WI38 (cell line): ENCODE measurements around the gene RPS15A.
A peak's percentile ranks its signal among the peaks of the same experiment; 100 is the strongest.

ENCODE experiments used
- H3K4me3 ChIP-seq: 2 replicates; pipeline ENCODE4 v1.5.1; 2011; ENCODE audit warnings: low read depth, mild to moderate bottlenecking, control low read depth, low read length
- CTCF ChIP-seq: IDR thresholded peaks from 2 replicates; pipeline ENCODE4 v1.5.1; 2012; ENCODE audit warnings: low read depth, mild to moderate bottlenecking, control low read depth, low read length

The RPS15A gene

GRCh38 chr16:18803569-18804462 lies 13.7 kb upstream of the RPS15A start:
- TF ChIP-seq CTCF, result no peak
- H3K4me3 ChIP-seq, result no peak overlapping the region

GRCh38 chr16:18802767-18803343 lies 12.7 kb upstream of the RPS15A start:
- TF ChIP-seq CTCF, result no peak
- no peak overlapping the region for H3K4me3 ChIP-seq

- peak within 1 kb of the TSS; percentile 91 for H3K4me3 ChIP-seq
- peak; percentile 79 for TF ChIP-seq CTCF
Measured at GRCh38 chr16:18801145-18801972, 11.2 kb upstream of the RPS15A start, which contains the start of gene ARL6IP1. Gene ARL6IP1, minus strand, starts transcription at chr16:18801549. Its CDS starts 83 bp downstream, at chr16:18801466.

GRCh38 chr16:18800775-18801144 lies 10.6 kb upstream of the RPS15A start:
- no peak for TF ChIP-seq CTCF

GRCh38 chr16:18800293-18800692 lies 10.2 kb upstream of the RPS15A start:
- no peak for TF ChIP-seq CTCF
- H3K4me3 ChIP-seq, result peak overlapping the region; percentile 91

More at GRCh38 chr16:18800775-18801144, 10.6 kb upstream of the RPS15A start:
- peak overlapping the region; percentile 91 for H3K4me3 ChIP-seq

- no peak for TF ChIP-seq CTCF
- H3K4me3 ChIP-seq, result peak overlapping the region; percentile 91
Measured at GRCh38 chr16:18799500-18799899, 9.4 kb upstream of the RPS15A start.
